T-helper 2 cell treated with Interferon-gamma antibody and Interleukin-4, amounts not matched to agents 5 μg/mL and 100 μg/mL, for 36 hours (primary cell): ENCODE measurements around the gene GDNF.
"Not testable (repeated sequence)": the region's sequence is repeated elsewhere in the genome, so short reads cannot be mapped to it uniquely, and the experiment has no call there.

Source experiments
- DNase-seq: peaks from one replicate; pipeline ENCODE4 v3.0.0; 2021; ENCODE audit warnings: low spot score
- H3K27ac Mint-ChIP-seq: one replicate; pipeline ENCODE4 v1.8.0; 2021; ENCODE audit warnings: mild to moderate bottlenecking, mixed read lengths
- H3K27me3 Mint-ChIP-seq: one replicate; pipeline ENCODE4 v1.8.0; 2021; ENCODE audit warnings: low read depth, mixed read lengths
- H3K36me3 Mint-ChIP-seq: one replicate; pipeline ENCODE4 v1.8.0; 2021; ENCODE audit warnings: low read depth, mixed read lengths
- H3K4me1 Mint-ChIP-seq: one replicate; pipeline ENCODE4 v1.8.0; 2021; ENCODE audit warnings: low read depth, mixed read lengths
- H3K4me3 Mint-ChIP-seq: one replicate; pipeline ENCODE4 v1.8.0; 2022; ENCODE audit warnings: mild to moderate bottlenecking, moderate library complexity, mixed read lengths
- H3K9me3 Mint-ChIP-seq: one replicate; pipeline ENCODE4 v1.8.0; 2021; ENCODE audit warnings: mixed read lengths

GDNF gene, protein sequence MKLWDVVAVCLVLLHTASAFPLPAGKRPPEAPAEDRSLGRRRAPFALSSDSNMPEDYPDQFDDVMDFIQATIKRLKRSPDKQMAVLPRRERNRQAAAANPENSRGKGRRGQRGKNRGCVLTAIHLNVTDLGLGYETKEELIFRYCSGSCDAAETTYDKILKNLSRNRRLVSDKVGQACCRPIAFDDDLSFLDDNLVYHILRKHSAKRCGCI

DNA sequence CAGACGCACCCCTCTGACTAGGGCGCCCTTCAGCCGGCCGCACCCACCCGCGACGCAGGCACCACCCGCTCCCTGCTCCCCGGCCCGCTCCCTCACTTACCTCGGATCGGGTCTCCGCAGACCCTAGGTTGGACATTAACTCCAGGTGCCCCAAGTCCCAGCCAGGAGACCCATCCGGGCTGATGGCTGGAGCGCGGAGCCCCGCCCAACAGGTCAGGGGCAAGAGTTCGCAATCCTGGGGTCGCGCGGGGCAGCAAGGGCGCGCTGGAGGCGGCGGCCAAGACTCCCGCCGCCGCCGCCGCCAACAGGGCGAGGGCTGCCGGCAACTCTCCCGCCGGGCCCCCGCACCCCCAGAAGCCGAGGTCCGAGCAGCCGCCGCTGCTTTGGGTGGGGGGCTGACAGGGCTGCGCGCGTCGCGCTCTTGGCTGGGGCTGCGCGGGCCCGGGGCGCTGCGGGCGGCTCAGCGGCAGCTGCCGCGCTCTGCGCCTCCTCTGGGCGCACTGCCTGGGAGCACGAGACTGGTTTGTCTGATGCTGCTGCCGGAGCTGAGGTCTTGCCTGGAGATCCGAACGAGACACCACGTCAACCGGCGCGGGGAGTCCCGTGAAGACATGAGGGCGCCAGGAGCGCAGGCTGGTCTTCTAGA lies at the start of gene GDNF:
TSS of gene GDNF (minus strand) at position 635 of the 646 bp plus-strand sequence. CDS start 5,245 bp downstream, outside the sequence.
- H3K9me3 Mint-ChIP-seq, result no peaks in the 10 kb centered on the region
- H3K36me3 Mint-ChIP-seq, result no peaks in the 10 kb centered on the region
- H3K4me3 Mint-ChIP-seq, result no peak within 1 kb of the TSS
- DNase-seq, result no peak
- H3K4me1 Mint-ChIP-seq, result peaks cover 14% of the 10 kb centered on the region
- H3K27ac Mint-ChIP-seq, result no peak within 1 kb of the TSS
- H3K27me3 Mint-ChIP-seq, result peaks cover 82% of the 10 kb centered on the region

- no peaks in the 10 kb centered on the region for H3K27me3 Mint-ChIP-seq
These were observed 48.6 kb upstream of the GDNF start for GRCh38 chr5:37888476-37888875.

GRCh38 chr5:37886242-37886905 lies 46.5 kb upstream of the GDNF start:
- no peak overlapping the region for H3K4me3 Mint-ChIP-seq
- H3K9me3 Mint-ChIP-seq, result no peaks in the 10 kb centered on the region
- no peak overlapping the region for H3K27ac Mint-ChIP-seq
- DNase-seq, result no peak
- H3K27me3 Mint-ChIP-seq, result no peaks in the 10 kb centered on the region
- no peaks in the 10 kb centered on the region for H3K4me1 Mint-ChIP-seq
- H3K36me3 Mint-ChIP-seq, result no peaks in the 10 kb centered on the region

More at GRCh38 chr5:37888476-37888875, 48.6 kb upstream of the GDNF start:
- no peaks in the 10 kb centered on the region for H3K4me1 Mint-ChIP-seq
- no peak overlapping the region for H3K4me3 Mint-ChIP-seq
- H3K36me3 Mint-ChIP-seq, result no peaks in the 10 kb centered on the region
- no peak overlapping the region for H3K27ac Mint-ChIP-seq
- no peaks in the 10 kb centered on the region for H3K9me3 Mint-ChIP-seq
- no peak for DNase-seq

GRCh38 chr5:37882636-37883035 lies 42.8 kb upstream of the GDNF start:
- H3K9me3 Mint-ChIP-seq, result no peaks in the 10 kb centered on the region
- H3K27ac Mint-ChIP-seq, result no peak overlapping the region
- no peaks in the 10 kb centered on the region for H3K4me1 Mint-ChIP-seq
- H3K4me3 Mint-ChIP-seq, result no peak overlapping the region
- DNase-seq, result no peak
- no peaks in the 10 kb centered on the region for H3K27me3 Mint-ChIP-seq
- no peaks in the 10 kb centered on the region for H3K36me3 Mint-ChIP-seq

DNA sequence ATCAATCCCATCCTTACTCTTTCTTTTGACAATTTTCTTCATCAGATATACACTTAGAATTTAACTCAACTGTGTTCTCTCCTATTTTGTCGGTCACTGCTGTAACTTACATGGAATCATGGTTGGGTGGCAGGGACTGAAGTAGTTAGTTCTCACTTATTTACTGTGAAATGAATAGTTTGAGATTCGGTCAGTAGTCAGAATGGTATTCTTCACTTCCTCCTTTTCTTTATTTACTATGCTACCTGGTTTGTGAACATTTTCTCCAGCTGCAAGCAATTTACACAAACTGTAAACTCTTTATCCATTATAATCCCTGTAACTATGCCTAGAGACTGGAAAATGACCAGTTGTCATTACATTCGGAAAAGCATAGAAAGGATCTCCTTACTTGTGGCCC lies 41.5 kb upstream of the GDNF start:
- no peaks in the 10 kb centered on the region for H3K27me3 Mint-ChIP-seq
- H3K4me3 Mint-ChIP-seq, result no peak overlapping the region
- no peaks in the 10 kb centered on the region for H3K36me3 Mint-ChIP-seq
- H3K27ac Mint-ChIP-seq, result no peak overlapping the region
- no peaks in the 10 kb centered on the region for H3K9me3 Mint-ChIP-seq
- DNase-seq, result no peak
- no peaks in the 10 kb centered on the region for H3K4me1 Mint-ChIP-seq

DNA sequence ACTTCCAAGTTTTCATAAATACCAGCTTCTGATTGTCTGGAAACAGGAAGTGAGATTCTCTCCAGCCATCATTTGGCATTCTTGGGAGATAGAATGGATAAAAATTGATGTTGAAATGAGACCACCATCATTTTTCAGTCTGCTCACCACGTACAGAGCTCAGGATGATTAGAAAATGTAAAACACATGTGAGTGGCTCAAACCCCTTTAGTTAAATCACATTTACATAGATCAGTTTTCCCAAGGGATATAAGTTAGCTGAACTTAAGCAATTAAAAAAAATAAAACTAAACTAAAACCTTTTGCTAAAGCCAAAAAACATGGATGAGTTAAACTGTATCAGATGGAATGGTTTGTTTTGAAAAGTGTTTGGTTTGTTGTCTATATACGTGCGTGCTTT lies 37.1 kb upstream of the GDNF start:
- no peak overlapping the region for H3K27ac Mint-ChIP-seq
- DNase-seq, result no peak
- no peak overlapping the region for H3K4me3 Mint-ChIP-seq
- H3K36me3 Mint-ChIP-seq, result no peaks in the 10 kb centered on the region
- H3K9me3 Mint-ChIP-seq, result no peaks in the 10 kb centered on the region
- H3K27me3 Mint-ChIP-seq, result no peaks in the 10 kb centered on the region
- H3K4me1 Mint-ChIP-seq, result no peaks in the 10 kb centered on the region

- no peak overlapping the region for H3K4me3 Mint-ChIP-seq
- H3K4me1 Mint-ChIP-seq, result no peaks in the 10 kb centered on the region
- no peak overlapping the region for H3K27ac Mint-ChIP-seq
- no peaks in the 10 kb centered on the region for H3K27me3 Mint-ChIP-seq
- DNase-seq, result no peak
- no peaks in the 10 kb centered on the region for H3K36me3 Mint-ChIP-seq
- no peaks in the 10 kb centered on the region for H3K9me3 Mint-ChIP-seq
These were observed 36.4 kb upstream of the GDNF start for GRCh38 chr5:37876245-37876644.

GRCh38 chr5:37875051-37875787 lies 35.4 kb upstream of the GDNF start:
- Mint-ChIP-seq H3K4me3 (no peak overlapping the region), H3K9me3 (no peaks in the 10 kb centered on the region), H3K4me1 (no peaks in the 10 kb centered on the region), H3K36me3 (no peaks in the 10 kb centered on the region), H3K27me3 (no peaks in the 10 kb centered on the region), H3K27ac (no peak overlapping the region)
- no peak for DNase-seq

DNA sequence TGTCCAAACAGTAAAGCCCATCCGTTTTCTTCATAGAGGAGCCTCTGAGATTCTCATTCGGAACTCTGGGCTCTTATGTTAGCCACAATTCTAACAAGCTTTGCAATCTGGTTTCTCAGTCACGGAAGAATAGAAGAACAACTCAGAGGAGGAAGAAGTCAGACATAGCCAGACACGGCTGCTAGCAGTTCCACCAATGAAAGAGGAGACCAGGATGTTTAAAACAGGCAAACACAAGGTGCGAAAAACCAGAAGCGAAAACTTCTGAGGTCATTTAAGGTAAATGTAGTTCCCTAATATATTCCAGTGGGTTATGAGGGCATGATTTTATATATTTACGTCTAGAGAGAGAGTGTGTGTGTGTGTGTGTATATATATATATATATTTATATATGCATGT lies 34.1 kb upstream of the GDNF start:
- Mint-ChIP-seq H3K36me3 (no peaks in the 10 kb centered on the region), H3K4me1 (no peaks in the 10 kb centered on the region), H3K9me3 (no peaks in the 10 kb centered on the region), H3K27ac (no peak overlapping the region), H3K27me3 (no peaks in the 10 kb centered on the region), H3K4me3 (no peak overlapping the region)
- no peak for DNase-seq

DNA sequence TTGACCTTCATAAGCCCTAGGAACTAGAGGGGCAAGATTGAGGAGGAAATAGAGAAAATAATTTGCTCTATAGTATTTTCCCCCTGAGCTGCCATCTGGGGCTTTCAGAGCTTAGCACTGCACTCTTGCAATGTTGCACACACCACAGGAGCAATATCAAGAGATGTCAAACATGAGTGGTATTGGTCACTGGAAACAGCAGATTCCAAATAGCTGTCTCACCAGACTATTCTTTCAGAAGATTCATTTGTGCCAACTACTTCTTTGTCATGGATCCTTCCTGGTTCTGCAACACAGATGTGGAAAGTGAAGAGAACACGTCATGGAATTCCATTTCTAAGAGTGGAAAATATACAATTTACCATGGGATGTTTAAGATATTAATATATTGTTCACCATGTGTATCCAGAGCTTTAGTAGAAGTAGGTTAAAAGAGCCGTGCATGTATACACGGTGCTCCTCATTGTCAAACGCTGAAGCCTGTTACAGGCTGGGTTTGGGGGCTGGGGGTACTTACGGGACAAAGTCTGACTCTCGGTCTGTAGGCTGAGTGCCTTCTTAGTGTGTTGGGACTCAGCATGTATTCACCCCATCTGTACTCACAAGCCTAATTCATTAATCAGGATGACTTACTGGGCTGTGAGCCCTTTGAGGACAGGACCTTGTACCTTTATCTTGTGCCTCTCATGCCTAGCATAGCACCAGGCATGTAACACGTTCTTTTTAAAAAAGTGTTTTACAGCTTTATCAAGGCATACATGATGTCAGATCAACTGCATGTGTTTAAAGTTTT lies 31.4 kb upstream of the GDNF start:
- no peaks in the 10 kb centered on the region for H3K9me3 Mint-ChIP-seq
- DNase-seq, result no peak
- H3K27ac Mint-ChIP-seq, result no peak overlapping the region
- no peaks in the 10 kb centered on the region for H3K36me3 Mint-ChIP-seq
- no peaks in the 10 kb centered on the region for H3K4me1 Mint-ChIP-seq
- H3K4me3 Mint-ChIP-seq, result no peak overlapping the region
- no peaks in the 10 kb centered on the region for H3K27me3 Mint-ChIP-seq

GRCh38 chr5:37869216-37869615 lies 29.4 kb upstream of the GDNF start:
- Mint-ChIP-seq H3K27me3 (no peaks in the 10 kb centered on the region), H3K27ac (no peak overlapping the region), H3K4me1 (no peaks in the 10 kb centered on the region), H3K9me3 (no peaks in the 10 kb centered on the region), H3K4me3 (no peak overlapping the region), H3K36me3 (no peaks in the 10 kb centered on the region)
- no peak for DNase-seq

GRCh38 chr5:37867654-37868053 lies 27.8 kb upstream of the GDNF start:
- no peak overlapping the region for H3K27ac Mint-ChIP-seq
- no peak for DNase-seq
- H3K4me1 Mint-ChIP-seq, result no peaks in the 10 kb centered on the region
- H3K4me3 Mint-ChIP-seq, result no peak overlapping the region
- H3K27me3 Mint-ChIP-seq, result no peaks in the 10 kb centered on the region
- H3K36me3 Mint-ChIP-seq, result no peaks in the 10 kb centered on the region
- no peaks in the 10 kb centered on the region for H3K9me3 Mint-ChIP-seq

GRCh38 chr5:37862907-37863306 lies 23.1 kb upstream of the GDNF start:
- H3K4me3 Mint-ChIP-seq, H3K27me3 Mint-ChIP-seq, H3K27ac Mint-ChIP-seq, H3K4me1 Mint-ChIP-seq, H3K9me3 Mint-ChIP-seq, DNase-seq, H3K36me3 Mint-ChIP-seq: not testable (repeated sequence)
